ENCODE data around the gene UBAC2. TPM values are rescaled to one million over a fixed set of nuclear protein-coding genes. Genes with fewer than 3 reads are reported as not detected.
"Not testable (repeated sequence)": the region's sequence is repeated elsewhere in the genome, so short reads cannot be mapped to it uniquely, and the experiment has no call there.

The UBAC2 gene
- total and polyA plus RNA-seq, 4 experiments from 2014 or later: 88.4 to 161 (median 101) TPM

GRCh38 chr13:99249606-99250005 is 49.0 kb downstream of the UBAC2 start:
- intact Hi-C loops (cut with micrococcal nuclease); H3K4me3 ChIP-seq (ENCODE audit: low read length in 2 of 2); H3K27ac ChIP-seq (ENCODE audit: low read depth, low read length); H3K27me3 Mint-ChIP-seq; DNase-seq; H3K9me3 Mint-ChIP-seq; H3K9me3 ChIP-seq (ENCODE audit: control insufficient read depth in 1 of 2, low read length in 2 of 2); H3K36me3 ChIP-seq (ENCODE audit: insufficient read depth, low read length); H3K27me3 ChIP-seq (ENCODE audit: insufficient read depth, low read length): not testable (repeated sequence)
- Mint-ChIP-seq H3K36me3 (peaks cover 56 to 61% of the 10 kb centered on the region in 2 donors), H3K4me1 (peaks cover 30 to 53% (median 39%) of the 10 kb centered on the region in 4 donors), H3K4me3 (peak overlapping the region in 2 of 8 donors; percentile 1 to 6), H3K27ac (peak overlapping the region in 5 of 7 donors; percentile 21 to 75 (median 54))
- H3K4me1 ChIP-seq (ENCODE audit: insufficient read depth, low read length): peaks cover 21% of the 10 kb centered on the region
- ChIA-PET CTCF (ENCODE audit: partially characterized antibody) (interaction anchor here (1.0 kb wide), 1 partner anchor 17 kb away, joined by 3 read pairs; no protein-coding TSS in a partner anchor), POLR2A (ENCODE audit: partially characterized antibody) (interaction anchor here (0.8 to 1.2 kb wide), 2 partner anchors 9 to 47 kb away, joined by 3 read pairs; partner anchors contain the start of gene GPR18)

- no peaks in the 10 kb centered on the region for H3K27me3 ChIP-seq (ENCODE audit: insufficient read depth, low read length)
- CTCF ChIA-PET (ENCODE audit: partially characterized antibody): interaction anchor here (0.6 to 2.1 kb wide), 7 partner anchors 8 to 186 kb away, joined by 3 to 10 read pairs (median 4); partner anchors contain the start of gene UBAC2
- no peak for DNase-seq
- no peak overlapping the region for H3K27ac ChIP-seq (ENCODE audit: low read depth, low read length)
- peaks cover 11% of the 10 kb centered on the region for H3K36me3 ChIP-seq (ENCODE audit: insufficient read depth, low read length)
- H3K4me1 Mint-ChIP-seq: peaks cover 41 to 64% (median 50%) of the 10 kb centered on the region in 4 donors
- H3K27me3 Mint-ChIP-seq: no peaks in the 10 kb centered on the region
- intact Hi-C loops (cut with micrococcal nuclease): no loop called here
- peaks cover 37% of the 10 kb centered on the region for H3K4me1 ChIP-seq (ENCODE audit: insufficient read depth, low read length)
- H3K4me3 Mint-ChIP-seq: peak overlapping the region in 5 of 8 donors; percentile 9 to 71 (median 36)
- peak overlapping the region; percentile 63 to 87 (median 77) for H3K27ac Mint-ChIP-seq
- peaks cover 63 to 64% of the 10 kb centered on the region in 2 donors for H3K36me3 Mint-ChIP-seq
- H3K9me3 ChIP-seq (ENCODE audit: control insufficient read depth in 1 of 2, low read length in 2 of 2): no peaks in the 10 kb centered on the region
- POLR2A ChIA-PET (ENCODE audit: partially characterized antibody): interaction anchor here (0.7 to 1.2 kb wide), 3 partner anchors 13 to 50 kb away, joined by 3 to 13 read pairs (median 3); partner anchors contain the start of gene UBAC2
- H3K4me3 ChIP-seq (ENCODE audit: low read length in 2 of 2): no peak overlapping the region
- peaks cover 0 to under 1% (median 0%) of the 10 kb centered on the region in 8 donors for H3K9me3 Mint-ChIP-seq
Measured at GRCh38 chr13:99250982-99251825, 50.5 kb downstream of the UBAC2 start.

DNA sequence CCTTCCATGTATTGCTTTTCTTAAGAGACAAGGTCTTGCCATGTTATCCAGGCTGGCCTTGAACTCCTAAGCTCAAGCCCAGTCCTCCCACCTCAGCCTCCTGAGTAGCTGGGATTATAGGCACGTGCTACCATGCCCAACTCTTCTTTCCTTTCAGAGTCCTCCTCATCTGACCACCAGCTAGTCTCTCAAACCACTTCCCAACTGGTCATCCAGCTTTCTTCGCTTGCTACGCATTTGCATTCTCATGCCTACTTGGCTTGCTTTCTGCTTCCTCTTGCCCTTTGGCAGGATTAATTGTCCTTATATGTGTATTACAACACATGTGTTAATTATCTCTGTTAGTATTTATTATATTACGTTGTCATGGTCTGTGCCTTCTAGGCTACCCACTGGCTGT is 51.3 kb downstream of the UBAC2 start:
- H3K27ac Mint-ChIP-seq: peak overlapping the region in 6 of 7 donors; percentile 29 to 86 (median 67)
- ChIA-PET CTCF (ENCODE audit: partially characterized antibody) (interaction anchor here (0.9 to 2.1 kb wide), 6 partner anchors 9 to 185 kb away, joined by 3 to 10 read pairs (median 4); partner anchors contain the start of gene UBAC2), POLR2A (ENCODE audit: partially characterized antibody) (interaction anchor here (0.7 to 1.2 kb wide), 3 partner anchors 14 to 51 kb away, joined by 3 to 13 read pairs (median 3); partner anchors contain the start of gene UBAC2)
- Histone ChIP-seq H3K4me3 (ENCODE audit: low read length in 2 of 2) (no peak overlapping the region), H3K27me3 (ENCODE audit: insufficient read depth, low read length) (no peaks in the 10 kb centered on the region), H3K9me3 (ENCODE audit: control insufficient read depth in 1 of 2, low read length in 2 of 2) (no peaks in the 10 kb centered on the region), H3K27ac (ENCODE audit: low read depth, low read length) (no peak overlapping the region), H3K4me1 (ENCODE audit: insufficient read depth, low read length) (peaks cover 44% of the 10 kb centered on the region), H3K36me3 (ENCODE audit: insufficient read depth, low read length) (peaks cover 11% of the 10 kb centered on the region)
- DNase-seq: no peak
- peaks cover 60 to 65% of the 10 kb centered on the region in 2 donors for H3K36me3 Mint-ChIP-seq
- H3K27me3 Mint-ChIP-seq: no peaks in the 10 kb centered on the region
- peaks cover 45 to 70% (median 53%) of the 10 kb centered on the region in 4 donors for H3K4me1 Mint-ChIP-seq
- intact Hi-C loops (cut with micrococcal nuclease): no loop called here
- no peaks in the 10 kb centered on the region for H3K9me3 Mint-ChIP-seq
- peak overlapping the region in 2 of 8 donors; percentile 30 to 71 for H3K4me3 Mint-ChIP-seq

DNA sequence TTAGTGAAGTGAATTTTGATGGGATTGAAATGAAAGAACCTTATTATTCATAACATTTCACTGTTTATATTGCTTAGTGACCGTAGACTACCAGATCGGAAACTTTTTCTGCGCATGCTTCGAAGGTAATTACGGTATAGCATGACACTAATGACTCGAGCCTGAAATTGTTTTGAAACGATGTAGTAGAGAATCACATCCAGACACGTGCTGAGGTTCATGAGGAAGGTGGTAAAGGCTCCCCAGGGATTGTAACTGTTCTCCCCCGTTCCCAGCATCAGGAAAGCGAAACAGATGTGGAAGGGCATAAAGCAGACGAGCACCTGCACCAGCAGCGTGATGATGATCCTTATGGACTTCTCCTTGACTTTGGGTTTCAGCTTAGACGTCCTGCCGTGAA is 54.2 kb downstream of the UBAC2 start:
- Histone ChIP-seq H3K4me3 (ENCODE audit: low read length in 2 of 2) (no peak overlapping the region), H3K27me3 (ENCODE audit: insufficient read depth, low read length) (no peaks in the 10 kb centered on the region), H3K36me3 (ENCODE audit: insufficient read depth, low read length) (peaks cover 11% of the 10 kb centered on the region), H3K27ac (ENCODE audit: low read depth, low read length) (no peak overlapping the region), H3K9me3 (ENCODE audit: control insufficient read depth in 1 of 2, low read length in 2 of 2) (no peaks in the 10 kb centered on the region), H3K4me1 (ENCODE audit: insufficient read depth, low read length) (peaks cover 55% of the 10 kb centered on the region)
- POLR2A ChIA-PET (ENCODE audit: partially characterized antibody): interaction anchor here (1.0 to 4.7 kb wide), 8 partner anchors 10 to 73 kb away, joined by 3 to 152 read pairs (median 4); partner anchors contain the start of gene UBAC2
- H3K36me3 Mint-ChIP-seq: peaks cover 39 to 49% of the 10 kb centered on the region in 2 donors
- H3K9me3 Mint-ChIP-seq: no peaks in the 10 kb centered on the region
- H3K27me3 Mint-ChIP-seq: no peaks in the 10 kb centered on the region
- CTCF ChIA-PET (ENCODE audit: partially characterized antibody): interaction anchor here (1.0 to 5.1 kb wide), 7 partner anchors 9 to 182 kb away, joined by 3 to 77 read pairs (median 5); partner anchors contain the start of gene UBAC2
- intact Hi-C loops (cut with micrococcal nuclease): loop anchor here (5.0 kb wide), 1 partner anchor 168 kb away; no protein-coding TSS in a partner anchor
- H3K4me3 Mint-ChIP-seq: peak overlapping the region in 6 of 8 donors; percentile 9 to 91 (median 68)
- H3K4me1 Mint-ChIP-seq: peaks cover 49 to 78% (median 59%) of the 10 kb centered on the region in 4 donors
- H3K27ac Mint-ChIP-seq: peak overlapping the region; percentile 20 to 90 (median 80)
- DNase-seq: no peak

GRCh38 chr13:99255271-99255670 is 54.6 kb downstream of the UBAC2 start:
- no peak for DNase-seq
- H3K4me3 ChIP-seq (ENCODE audit: low read length in 2 of 2): no peak overlapping the region
- no peaks in the 10 kb centered on the region for H3K9me3 ChIP-seq (ENCODE audit: control insufficient read depth in 1 of 2, low read length in 2 of 2)
- peaks cover 55% of the 10 kb centered on the region for H3K4me1 ChIP-seq (ENCODE audit: insufficient read depth, low read length)
- peaks cover 35 to 45% of the 10 kb centered on the region in 2 donors for H3K36me3 Mint-ChIP-seq
- H3K27ac Mint-ChIP-seq: peak overlapping the region; percentile 5 to 90 (median 80)
- H3K27me3 Mint-ChIP-seq: no peaks in the 10 kb centered on the region
- intact Hi-C loops (cut with micrococcal nuclease): loop anchor here (5.0 kb wide), 1 partner anchor 168 kb away; no protein-coding TSS in a partner anchor
- POLR2A ChIA-PET (ENCODE audit: partially characterized antibody): interaction anchor here (0.8 to 4.7 kb wide), 11 partner anchors 10 to 204 kb away, joined by 3 to 152 read pairs (median 4); partner anchors contain the start of gene UBAC2
- no peak overlapping the region for H3K27ac ChIP-seq (ENCODE audit: low read depth, low read length)
- CTCF ChIA-PET (ENCODE audit: partially characterized antibody): interaction anchor here (1.0 to 5.1 kb wide), 9 partner anchors 10 to 182 kb away, joined by 3 to 77 read pairs (median 7); partner anchors contain the start of gene UBAC2
- peak overlapping the region in 7 of 8 donors; percentile 9 to 91 (median 80) for H3K4me3 Mint-ChIP-seq
- H3K36me3 ChIP-seq (ENCODE audit: insufficient read depth, low read length): peaks cover 11% of the 10 kb centered on the region
- no peaks in the 10 kb centered on the region for H3K27me3 ChIP-seq (ENCODE audit: insufficient read depth, low read length)
- peaks cover 49 to 78% (median 59%) of the 10 kb centered on the region in 4 donors for H3K4me1 Mint-ChIP-seq
- H3K9me3 Mint-ChIP-seq: peaks cover 0 to 2% (median 0%) of the 10 kb centered on the region in 8 donors

GRCh38 chr13:99256283-99256682 is 55.6 kb downstream of the UBAC2 start:
- Histone ChIP-seq H3K27ac (ENCODE audit: low read depth, low read length) (peak overlapping the region; percentile 39), H3K27me3 (ENCODE audit: insufficient read depth, low read length) (no peaks in the 10 kb centered on the region), H3K4me1 (ENCODE audit: insufficient read depth, low read length) (peaks cover 59% of the 10 kb centered on the region), H3K9me3 (ENCODE audit: control insufficient read depth in 1 of 2, low read length in 2 of 2) (no peaks in the 10 kb centered on the region), H3K4me3 (ENCODE audit: low read length in 2 of 2) (peak overlapping the region in 1 of 2 donors; percentile 63), H3K36me3 (ENCODE audit: insufficient read depth, low read length) (peaks cover 11% of the 10 kb centered on the region)
- peak overlapping the region; percentile 80 to 91 (median 84) for H3K4me3 Mint-ChIP-seq
- peak overlapping the region; percentile 57 to 90 (median 74) for H3K27ac Mint-ChIP-seq
- POLR2A ChIA-PET (ENCODE audit: partially characterized antibody): interaction anchor here (0.6 to 4.7 kb wide), 14 partner anchors 10 to 205 kb away, joined by 3 to 152 read pairs (median 4); partner anchors contain the start of gene UBAC2
- H3K9me3 Mint-ChIP-seq: peaks cover 0 to 2% (median 0%) of the 10 kb centered on the region in 8 donors
- intact Hi-C loops (cut with micrococcal nuclease): loop anchor here (1.0 to 5.0 kb wide), 3 partner anchors 17 to 169 kb away; no protein-coding TSS in a partner anchor
- DNase-seq: no peak
- H3K36me3 Mint-ChIP-seq: peaks cover 28 to 43% of the 10 kb centered on the region in 2 donors
- CTCF ChIA-PET (ENCODE audit: partially characterized antibody): interaction anchor here (0.5 to 5.1 kb wide), 14 partner anchors 8 to 387 kb away, joined by 3 to 77 read pairs (median 4); partner anchors contain the start of gene UBAC2
- no peaks in the 10 kb centered on the region for H3K27me3 Mint-ChIP-seq
- peaks cover 49 to 78% (median 60%) of the 10 kb centered on the region in 4 donors for H3K4me1 Mint-ChIP-seq

All from CD4-positive, alpha-beta memory T cell (primary cell).